Loucy (cell line): Measurements from ENCODE around the gene POLR3G.
A peak's percentile ranks its signal among the peaks of the same experiment; 100 is the strongest.

Experiments used
- H2AFZ ChIP-seq: fragments of 200-600 bp; sonication (generic); 2 replicates; pipeline ENCODE4 v1.6.0; 2016; ENCODE audit warnings: antibody characterized with exemption, mild to moderate bottlenecking, low read length, moderate library complexity
- H3F3A ChIP-seq: fragments of 200-600 bp; 2 replicates; pipeline ENCODE4 v1.6.0; 2016; ENCODE audit warnings: antibody characterized with exemption, low read depth, mild to moderate bottlenecking
- H3K27me3 ChIP-seq: fragments of 200-600 bp; sonication (generic); 2 replicates; pipeline ENCODE4 v1.6.1; 2014; ENCODE audit warnings: low read length, mild to moderate bottlenecking; ENCODE audit not compliant: insufficient read depth, poor library complexity, severe bottlenecking
- H3K36me3 ChIP-seq: fragments of 200-600 bp; sonication (generic); 2 replicates; pipeline ENCODE4 v1.6.1; 2016; ENCODE audit warnings: low read length; ENCODE audit not compliant: insufficient read depth
- H3K4me1 ChIP-seq: fragments of 200-600 bp; sonication (generic); 2 replicates; pipeline ENCODE4 v1.5.1; 2014; ENCODE audit warnings: low read length, mild to moderate bottlenecking; ENCODE audit not compliant: insufficient read depth, poor library complexity, severe bottlenecking
- H3K4me2 ChIP-seq: fragments of 200-600 bp; sonication (generic); 2 replicates; pipeline ENCODE4 v1.6.0; 2014; ENCODE audit warnings: antibody characterized with exemption, low read length, low read depth, mild to moderate bottlenecking; ENCODE audit not compliant: poor library complexity, severe bottlenecking
- H3K4me3 ChIP-seq: fragments of 200-600 bp; sonication (generic); 2 replicates; pipeline ENCODE4 v1.5.1; 2014; ENCODE audit warnings: low read length, mild to moderate bottlenecking, mixed read lengths; ENCODE audit not compliant: poor library complexity, severe bottlenecking
- H3K79me2 ChIP-seq: fragments of 200-600 bp; sonication (generic); 2 replicates; pipeline ENCODE4 v1.6.1; 2014; ENCODE audit warnings: low read length; ENCODE audit not compliant: insufficient read depth
- H3K9ac ChIP-seq: fragments of 200-600 bp; sonication (generic); 2 replicates; pipeline ENCODE4 v1.6.0; 2014; ENCODE audit warnings: mild to moderate bottlenecking, low read depth, low read length, moderate library complexity; ENCODE audit not compliant: poor library complexity, severe bottlenecking
- H3K9me2 ChIP-seq: fragments of 200-600 bp; sonication (generic); replicated peaks from 2 replicates; pipeline ENCODE4 v1.6.1; 2016; ENCODE audit warnings: low read depth, low read length, mixed read lengths
- H3K9me3 ChIP-seq: fragments of 200-600 bp; sonication (generic); 2 replicates; pipeline ENCODE4 v1.6.1; 2014; ENCODE audit warnings: mild to moderate bottlenecking, antibody characterized with exemption, low read length, low read depth; ENCODE audit not compliant: insufficient read depth
- H4K20me1 ChIP-seq: fragments of 200-600 bp; sonication (generic); 2 replicates; pipeline ENCODE4 v1.6.0; 2014; ENCODE audit warnings: antibody characterized with exemption, low read length, mild to moderate bottlenecking; ENCODE audit not compliant: insufficient read depth, poor library complexity, severe bottlenecking
- CTCF ChIP-seq: fragments of 200-600 bp; sonication (generic); conservative IDR thresholded peaks from 2 replicates; pipeline ENCODE4 v1.5.1; 2014; ENCODE audit warnings: mild to moderate bottlenecking, antibody characterized with exemption, low read length
- EZH2phosphoT487 ChIP-seq: fragments of 200-600 bp; IDR thresholded peaks from 2 replicates; pipeline ENCODE4 v1.6.1; 2018; ENCODE audit warnings: antibody characterized with exemption, mild to moderate bottlenecking, moderate library complexity, borderline replicate concordance

Gene POLR3G

DNA sequence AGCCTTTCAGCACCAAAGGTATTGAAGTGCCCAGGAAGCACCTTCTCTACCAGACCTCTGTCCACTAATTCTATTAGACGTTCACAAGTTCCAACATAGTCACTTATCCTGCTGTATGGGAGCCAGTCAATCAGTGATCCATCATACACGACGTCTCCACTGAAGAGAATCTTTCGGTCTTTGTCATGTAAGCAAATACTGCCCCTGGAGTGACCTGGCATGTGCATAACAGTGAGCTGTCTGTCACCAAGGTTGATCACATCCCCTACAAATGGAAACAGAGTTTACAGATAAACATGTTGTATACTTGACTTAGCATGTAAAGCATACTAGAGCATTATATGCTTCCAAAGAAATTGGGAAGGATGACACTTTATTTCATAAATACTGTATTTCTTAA, 13.4 kb upstream of the POLR3G start:
- no peak overlapping the region for H3K9ac ChIP-seq
- no peaks in the 10 kb centered on the region for H3K9me2 ChIP-seq
- no peak overlapping the region for H3K4me2 ChIP-seq
- no peak overlapping the region for H3K4me3 ChIP-seq
- no peaks in the 10 kb centered on the region for H4K20me1 ChIP-seq
- H3K36me3 ChIP-seq: no peaks in the 10 kb centered on the region
- H3F3A ChIP-seq: no peaks in the 10 kb centered on the region
- no peaks in the 10 kb centered on the region for H3K27me3 ChIP-seq
- no peak overlapping the region for H2AFZ ChIP-seq
- TF ChIP-seq CTCF (no peak), EZH2phosphoT487 (no peak)
- H3K9me3 ChIP-seq: no peaks in the 10 kb centered on the region
- no peaks in the 10 kb centered on the region for H3K79me2 ChIP-seq
- no peaks in the 10 kb centered on the region for H3K4me1 ChIP-seq

- Histone ChIP-seq H3K27me3 (no peaks in the 10 kb centered on the region), H3K4me1 (peaks cover 25% of the 10 kb centered on the region), H4K20me1 (peaks cover 8% of the 10 kb centered on the region), H3K4me2 (peak overlapping the region; percentile 78), H3K9me3 (no peaks in the 10 kb centered on the region), H3K9ac (peak overlapping the region; percentile 74), H3F3A (no peaks in the 10 kb centered on the region), H3K9me2 (no peaks in the 10 kb centered on the region), H2AFZ (no peak overlapping the region), H3K36me3 (no peaks in the 10 kb centered on the region), H3K4me3 (peak overlapping the region; percentile 87), H3K79me2 (peaks cover 24% of the 10 kb centered on the region)
- TF ChIP-seq EZH2phosphoT487 (no peak), CTCF (no peak)
Measured at GRCh38 chr5:90472783-90473395, 1.8 kb upstream of the POLR3G start.

GRCh38 chr5:90473396-90474234, 1.0 kb upstream of the POLR3G start:
- peak overlapping the region; percentile 78 for H3K4me2 ChIP-seq
- TF ChIP-seq CTCF (no peak), EZH2phosphoT487 (no peak)
- peak overlapping the region; percentile 87 for H3K4me3 ChIP-seq

More at GRCh38 chr5:90473396-90474234, 1.0 kb upstream of the POLR3G start:
- no peaks in the 10 kb centered on the region for H3K27me3 ChIP-seq
- H3K9ac ChIP-seq: peak overlapping the region; percentile 74
- H3K4me1 ChIP-seq: peaks cover 25% of the 10 kb centered on the region
- no peaks in the 10 kb centered on the region for H3K9me3 ChIP-seq
- no peaks in the 10 kb centered on the region for H3K36me3 ChIP-seq
- H3K9me2 ChIP-seq: no peaks in the 10 kb centered on the region
- H4K20me1 ChIP-seq: peaks cover 8% of the 10 kb centered on the region
- H3K79me2 ChIP-seq: peaks cover 24% of the 10 kb centered on the region
- peak overlapping the region; percentile 77 for H2AFZ ChIP-seq
- H3F3A ChIP-seq: no peaks in the 10 kb centered on the region
